NCI-H1694 (cell line): ENCODE results near the gene NSUN6.
"Not testable (repeated sequence)": the region's sequence is repeated elsewhere in the genome, so short reads cannot be mapped to it uniquely, and the experiment has no call there.

Experiments
- DNase-seq: peaks from one replicate; lab custom pipeline; 2025; lab: John Stamatoyannopoulos, UW

The NSUN6 gene

DNA sequence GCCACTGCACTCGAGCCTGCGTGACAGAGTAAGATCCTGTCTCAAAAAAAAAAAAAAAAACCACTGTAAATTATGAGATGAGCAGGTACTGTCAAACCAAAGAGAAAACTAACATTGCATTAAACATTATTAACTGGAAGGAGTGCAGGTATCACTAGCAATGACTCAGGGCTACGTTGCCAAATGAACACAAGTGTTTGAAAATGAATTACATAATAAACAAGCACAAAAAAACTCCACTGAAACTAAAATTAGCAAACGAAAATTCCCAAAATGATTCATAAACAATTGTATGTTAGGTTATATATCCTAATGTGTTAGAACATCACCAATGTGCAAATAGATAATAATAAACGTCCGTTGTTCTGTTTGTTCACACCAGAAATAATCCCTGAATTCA lies 42.8 kb downstream of the NSUN6 start:
- DNase-seq, result no peak

DNA sequence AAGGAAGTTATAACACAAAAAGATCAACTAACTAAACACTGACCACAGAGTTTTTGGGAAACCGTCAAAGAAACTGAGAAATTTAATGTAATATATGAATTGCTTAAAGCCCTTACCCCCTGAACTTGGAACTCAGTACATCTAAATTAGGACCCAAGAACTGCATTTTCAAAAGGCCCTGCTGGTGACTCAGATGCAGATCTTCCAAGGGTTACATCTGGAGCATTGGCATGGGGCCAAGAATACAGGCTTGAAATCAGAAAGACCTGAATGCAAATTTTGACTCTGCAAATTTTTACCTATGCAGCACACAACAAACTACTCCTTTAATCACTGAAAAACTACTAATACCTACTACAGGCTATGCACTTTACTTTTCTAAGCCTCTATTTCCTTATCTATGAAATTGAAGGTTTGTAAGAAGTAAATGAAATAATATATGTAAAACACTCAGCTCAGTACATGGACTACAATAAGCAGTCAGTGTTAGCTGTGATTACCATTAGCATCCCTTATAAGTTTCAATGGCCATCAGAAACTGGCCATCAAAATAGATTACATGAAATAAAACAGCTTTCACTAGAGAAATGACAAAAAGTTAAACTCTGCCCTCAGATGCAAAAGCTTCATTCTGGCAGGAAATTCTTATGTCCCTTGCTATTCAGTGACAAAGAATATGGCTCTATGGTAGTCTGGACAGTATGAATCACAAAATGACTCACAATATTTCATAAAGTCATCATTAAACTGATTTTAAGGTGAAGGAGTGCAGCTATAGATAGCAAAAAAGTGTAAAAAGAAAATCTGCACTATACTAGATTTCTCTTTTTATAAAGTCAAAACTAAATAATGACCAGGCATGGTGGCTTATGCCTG lies 43.6 kb downstream of the NSUN6 start:
- peak; percentile 37 for DNase-seq

- no peak for DNase-seq
Measured at GRCh38 chr10:18606051-18606695, 45.2 kb downstream of the NSUN6 start.

DNA sequence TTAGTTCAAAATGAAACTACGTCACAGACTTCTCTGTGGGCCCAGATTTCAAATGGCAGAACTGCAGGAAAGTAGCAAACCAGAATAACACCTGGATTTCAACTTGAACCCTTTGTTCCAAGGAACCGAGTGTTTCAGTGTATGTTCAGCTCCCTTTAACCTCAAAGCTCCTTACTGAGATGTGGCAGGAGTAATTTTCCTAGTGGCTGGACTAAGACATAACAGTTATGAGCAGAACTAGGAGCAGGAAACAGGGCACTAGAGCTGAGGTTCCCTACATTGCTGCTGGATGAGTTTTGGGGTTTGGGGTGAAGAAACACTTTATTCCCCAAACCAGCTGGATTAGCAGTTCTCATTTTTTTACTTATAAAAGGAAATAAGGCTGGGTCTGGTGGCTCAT lies 50.1 kb downstream of the NSUN6 start:
- DNase-seq, result no peak

- DNase-seq, result no peak
Measured at GRCh38 chr10:18599392-18599791, 52.0 kb downstream of the NSUN6 start.

- DNase-seq, result no peak
Measured at GRCh38 chr10:18594574-18595156, 56.7 kb downstream of the NSUN6 start.

- DNase-seq, result not testable (repeated sequence)
Measured at GRCh38 chr10:18591141-18591540, 60.2 kb downstream of the NSUN6 start.

DNA sequence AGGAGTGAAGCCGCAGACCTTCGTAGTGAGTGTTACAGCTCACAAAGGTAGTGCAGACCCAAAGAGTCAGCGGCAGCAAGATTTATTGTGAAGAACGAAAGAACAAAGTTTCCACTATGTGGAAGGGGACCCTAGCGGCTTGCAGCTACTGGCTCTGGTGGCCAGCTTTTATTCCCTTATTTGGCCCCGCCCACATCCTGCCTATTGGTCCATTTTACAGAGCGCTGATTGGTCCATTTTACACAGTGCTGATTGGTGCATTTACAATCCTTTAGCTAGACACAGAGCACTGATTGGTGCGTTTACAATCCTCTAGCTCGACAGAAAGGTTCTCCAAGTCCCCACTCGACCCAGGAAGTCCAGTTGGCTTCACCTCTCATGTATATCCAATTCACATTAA lies 64.8 kb downstream of the NSUN6 start:
- DNase-seq, result not testable (repeated sequence)

DNA sequence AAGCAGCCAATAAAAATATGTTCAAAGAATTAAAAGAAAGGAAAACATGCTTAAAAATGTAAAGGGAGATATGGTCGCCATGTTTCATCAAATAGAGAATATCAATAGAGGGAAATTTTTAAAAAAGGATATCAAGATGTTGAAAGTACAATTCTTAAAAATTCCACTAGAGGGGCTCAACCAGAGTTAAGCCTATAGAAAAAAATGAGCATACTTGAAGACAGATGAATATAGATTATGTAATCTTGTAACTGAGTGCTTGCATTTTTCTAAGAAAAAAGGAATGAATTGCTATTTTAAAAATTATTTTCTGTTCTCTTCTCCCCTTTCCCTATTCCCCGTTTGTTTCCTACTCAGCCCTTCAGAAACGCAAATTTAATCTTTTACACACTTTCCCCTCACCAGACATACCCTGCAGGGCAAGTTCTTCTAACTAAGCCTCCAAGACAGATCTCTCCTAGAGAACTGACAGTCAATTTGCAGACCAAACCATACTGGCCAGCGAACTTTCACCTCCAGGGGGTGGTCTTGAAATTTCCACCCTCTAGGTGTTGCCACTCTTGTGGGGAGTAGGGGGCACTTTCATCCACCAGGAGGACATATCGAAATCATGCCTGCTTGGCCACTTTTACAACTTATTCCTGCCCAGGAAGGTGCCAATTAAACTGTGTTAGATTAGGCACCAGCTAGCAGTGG lies 67.7 kb downstream of the NSUN6 start:
- no peak for DNase-seq

GRCh38 chr10:18582803-18583202 lies 68.6 kb downstream of the NSUN6 start:
- DNase-seq, result no peak

DNA sequence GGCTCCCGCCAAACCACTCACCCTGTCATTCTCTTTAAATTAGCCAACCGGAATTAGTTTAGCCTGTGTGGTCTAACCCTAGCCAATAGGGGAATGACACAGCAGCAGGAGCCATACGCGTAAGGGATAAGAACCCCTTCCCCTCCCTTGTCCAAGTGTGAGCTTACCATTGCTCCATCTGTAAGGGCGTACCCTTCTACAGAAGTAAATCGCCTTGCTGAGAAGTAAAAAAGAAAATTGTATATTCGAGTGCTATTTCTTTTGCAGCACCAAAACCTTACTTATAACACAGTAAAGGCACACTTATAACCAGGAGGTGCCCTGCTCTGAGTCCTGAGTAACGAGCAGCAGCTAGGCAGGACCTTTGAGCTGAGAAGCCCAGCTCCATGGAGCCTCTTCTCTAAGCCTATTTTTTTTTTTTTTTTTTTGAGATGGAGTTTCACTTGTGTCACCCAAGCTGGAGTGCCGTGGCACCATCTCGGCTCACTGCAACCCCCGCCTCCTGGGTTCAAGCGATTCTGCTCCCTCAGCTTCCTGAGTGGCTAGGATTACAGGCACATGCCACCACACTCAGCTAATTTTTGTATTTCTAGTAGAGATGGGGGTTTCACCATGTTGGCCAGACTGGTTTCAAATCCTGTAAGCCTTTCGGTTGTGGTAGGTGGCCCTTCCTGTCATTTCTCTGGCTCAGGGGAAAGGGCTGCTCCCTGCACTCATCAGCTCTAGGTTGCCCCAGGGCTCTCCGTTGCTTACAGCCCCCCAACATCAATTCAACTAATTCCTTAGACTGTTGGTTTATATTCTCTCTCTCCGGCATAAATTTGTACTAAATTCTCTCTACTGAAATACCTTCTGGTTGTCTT lies 73.3 kb downstream of the NSUN6 start:
- DNase-seq, result no peak

DNA sequence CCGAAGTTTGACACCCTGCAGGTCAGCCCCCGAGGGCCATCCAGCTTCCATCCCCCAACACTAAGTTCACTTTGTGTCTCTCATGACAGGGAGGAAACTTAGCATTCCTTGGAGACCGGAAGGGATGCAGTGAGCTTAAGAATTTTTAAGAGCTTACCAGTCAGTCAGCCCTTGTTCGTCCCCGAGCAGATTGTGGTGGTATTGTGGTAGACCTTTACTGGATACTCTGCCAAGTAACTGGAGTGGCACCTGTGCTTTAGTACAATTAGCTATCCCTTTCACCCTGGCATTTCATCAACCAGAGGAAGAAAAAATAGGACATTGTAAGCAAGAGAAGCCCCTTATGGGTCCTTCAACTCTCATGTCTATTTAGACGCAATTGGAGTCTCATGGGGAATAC lies 74.8 kb downstream of the NSUN6 start:
- DNase-seq, result no peak

- DNase-seq, result no peak
Measured at GRCh38 chr10:18572959-18573561, 78.3 kb downstream of the NSUN6 start.

- DNase-seq, result no peak
Measured at GRCh38 chr10:18571780-18572179, 79.6 kb downstream of the NSUN6 start.

DNA sequence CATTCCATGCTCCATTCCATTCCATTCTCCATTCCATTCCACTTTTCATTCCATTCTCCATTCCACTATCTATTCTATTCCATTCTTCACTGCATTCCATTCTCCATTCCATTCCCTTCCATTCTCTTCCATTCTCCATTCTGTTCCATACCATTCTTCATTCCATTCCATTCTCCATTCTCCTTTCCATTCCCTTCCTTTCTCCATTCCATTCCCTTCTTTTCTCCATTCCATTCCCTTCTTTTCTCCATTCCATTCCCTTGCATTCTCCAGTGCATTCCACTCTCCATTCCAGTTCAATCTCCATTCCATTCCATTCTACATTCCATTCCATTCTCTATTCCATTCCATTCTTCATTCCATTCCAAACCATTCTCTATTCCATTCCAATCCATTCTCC lies 80.3 kb downstream of the NSUN6 start:
- DNase-seq, result no peak

DNA sequence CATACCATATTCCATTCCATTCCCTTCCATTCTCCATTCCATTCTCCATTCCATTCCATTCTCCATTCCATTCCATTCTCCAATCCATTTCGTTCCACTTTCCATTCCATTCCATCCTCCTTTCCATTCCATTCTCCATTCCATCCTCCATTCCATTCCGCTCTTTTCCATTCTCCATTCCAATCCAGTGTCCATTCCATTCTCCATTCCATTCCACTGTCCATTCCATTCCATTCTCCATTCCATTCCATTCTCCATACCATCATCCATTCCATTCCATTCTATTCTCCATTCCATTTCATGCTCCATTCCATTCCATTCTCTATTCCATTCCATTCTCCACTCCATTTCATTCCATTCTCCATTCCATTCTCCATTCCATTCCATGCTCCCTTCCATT lies 81.0 kb downstream of the NSUN6 start:
- DNase-seq, result not testable (repeated sequence)

GRCh38 chr10:18567343-18567856 lies 84.0 kb downstream of the NSUN6 start:
- DNase-seq, result no peak

GRCh38 chr10:18566177-18566576 lies 85.2 kb downstream of the NSUN6 start:
- DNase-seq, result no peak

DNA sequence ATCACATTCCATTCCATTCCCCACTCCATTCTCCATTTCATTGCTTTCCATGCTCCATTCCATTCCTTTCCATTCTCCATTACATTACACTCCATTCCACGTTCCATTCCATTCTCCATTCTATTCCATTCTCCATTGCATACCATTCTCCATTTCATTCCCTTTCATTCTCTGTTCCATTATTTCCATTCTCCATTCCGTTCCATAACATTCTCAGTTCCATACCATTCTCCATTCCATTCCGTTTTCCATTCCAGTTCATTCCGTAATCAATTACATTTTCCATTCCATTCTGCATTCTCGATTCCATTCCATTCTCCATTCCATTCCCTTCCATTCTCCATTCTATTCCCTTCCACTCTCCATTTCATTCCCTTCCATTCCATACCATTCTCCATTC lies 86.4 kb downstream of the NSUN6 start:
- DNase-seq, result no peak

- no peak for DNase-seq
Measured at GRCh38 chr10:18563003-18563726, 88.2 kb downstream of the NSUN6 start.
